NT2/D1 (cell line): Measurements from ENCODE around the gene TSPAN12.

Experiments used
- SUZ12 ChIP-seq: IDR thresholded peaks from 2 replicates; pipeline ENCODE4 v1.6.1; 2011; ENCODE audit not compliant: insufficient read length, insufficient read depth; ENCODE audit errors: extremely low read depth
- YY1 ChIP-seq: IDR thresholded peaks from 2 replicates; pipeline ENCODE4 v1.6.1; 2011; ENCODE audit not compliant: insufficient read length, insufficient read depth
- ZNF274 ChIP-seq: IDR thresholded peaks from 2 replicates; pipeline ENCODE4 v1.6.1; 2011; ENCODE audit warnings: mild to moderate bottlenecking, low read depth, low read length

DNA sequence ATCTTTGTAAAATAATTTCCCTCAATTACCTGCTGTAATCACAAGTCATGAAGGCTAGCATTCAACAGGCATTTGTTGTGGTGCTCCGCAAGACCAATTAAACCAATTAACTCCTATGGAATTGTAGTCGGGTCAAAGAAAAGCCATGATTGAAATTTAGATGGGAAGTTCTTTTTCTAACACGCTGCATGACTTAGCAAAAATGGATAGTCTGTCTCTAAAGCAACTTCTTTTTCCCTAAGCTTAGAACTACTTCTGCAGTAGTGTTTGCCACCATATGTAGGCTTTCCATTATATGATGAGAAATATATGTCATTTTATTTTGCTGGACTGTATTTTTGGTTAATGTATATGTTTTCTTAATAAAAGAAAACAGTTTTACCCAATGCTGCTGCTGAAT is 119.1 kb downstream of the TSPAN12 start:
- no peak for TF ChIP-seq ZNF274
- TF ChIP-seq YY1, result no peak
- TF ChIP-seq SUZ12, result no peak
